SK-N-SH (cell line): Measurements from ENCODE around the gene APOD. TPM values are rescaled to one million over a fixed set of nuclear protein-coding genes. Genes with fewer than 3 reads are reported as not detected.

Source experiments
- CTCF ChIA-PET: fragments of 300-600, 350-600 bp; formaldehyde crosslinking; extraction: SDS; loops from one replicate; lab custom pipeline; 2021; lab: Yijun Ruan, JAX
- POLR2A ChIA-PET: fragments of 350-600 bp; sonication (Branson Sonifier 250); formaldehyde crosslinking; extraction: SDS; loops from one replicate; lab custom pipeline; 2020; ENCODE audit warnings: antibody characterized with exemption, inconsistent platforms; lab: Yijun Ruan, JAX
- DNase-seq: peaks from one replicate; pipeline ENCODE4 v3.0.0; 2012
- H2AFZ ChIP-seq: fragments of 200-600 bp; sonication (generic); 2 replicates; pipeline ENCODE4 v1.8.1; 2016; ENCODE audit warnings: antibody characterized with exemption, mild to moderate bottlenecking, low read depth
- H3F3A ChIP-seq: fragments of 200-600 bp; sonication (generic); replicated peaks from 2 replicates; pipeline ENCODE3; 2016; ENCODE audit warnings: antibody characterized with exemption, mild to moderate bottlenecking; ENCODE audit not compliant: insufficient read depth
- H3K27ac ChIP-seq, 2 experiments: fragments of 200-500 bp in 1 of 2; fragments of 200-600 bp in 1 of 2; sonication (Bioruptor generic) in 1 of 2; sonication (generic), shearing (Covaris generic) in 1 of 2; 2 replicates each; pipeline versions ENCODE4 v1.5.1 to v1.6.1; 2014 to 2016; ENCODE audit warnings: low read depth in 2 of 2, inconsistent platforms in 1 of 2, low read length in 1 of 2, mild to moderate bottlenecking in 1 of 2, mixed read lengths in 1 of 2
- H3K27me3 ChIP-seq: fragments of 200-600 bp; sonication (generic), shearing (Covaris generic); 2 replicates; pipeline ENCODE4 v1.6.1; 2016; ENCODE audit warnings: mixed run types; ENCODE audit not compliant: insufficient read depth
- H3K36me3 ChIP-seq, 2 experiments: fragments of 200-500 bp in 1 of 2; fragments of 200-600 bp in 1 of 2; sonication (Bioruptor generic) in 1 of 2; sonication (generic) in 1 of 2; replicated peaks in 1 of 2; 2 replicates each; pipeline versions ENCODE3 to v1.5.1; 2014 to 2016; ENCODE audit warnings: low read length in 1 of 2, mild to moderate bottlenecking in 1 of 2; ENCODE audit not compliant: insufficient read depth in 2 of 2, control insufficient read depth in 1 of 2
- H3K4me1 ChIP-seq, 2 experiments: fragments of 200-500 bp in 1 of 2; fragments of 200-600 bp in 1 of 2; sonication (Bioruptor generic) in 1 of 2; sonication (generic), shearing (Covaris generic) in 1 of 2; 2 replicates each; pipeline versions ENCODE4 v1.5.1 to v1.6.1; 2014 to 2016; ENCODE audit warnings: low read depth in 1 of 2, low read length in 1 of 2, mixed run types in 1 of 2; ENCODE audit not compliant: insufficient read depth in 2 of 2, control insufficient read depth in 1 of 2
- H3K4me2 ChIP-seq: fragments of 200-600 bp; sonication (generic), shearing (Covaris generic); 2 replicates; pipeline ENCODE4 v1.6.1; 2017; ENCODE audit warnings: mixed run types
- H3K4me3 ChIP-seq, 2 experiments: fragments of 200-500 bp in 1 of 2; fragments of 200-600 bp in 1 of 2; sonication (Bioruptor generic) in 1 of 2; sonication (generic), shearing (Covaris generic) in 1 of 2; 2 replicates each; pipeline versions ENCODE4 v1.5.1 to v1.8.1; 2014 to 2016; ENCODE audit warnings: low read depth in 2 of 2, inconsistent platforms in 1 of 2, low read length in 1 of 2, mild to moderate bottlenecking in 1 of 2, mixed read lengths in 1 of 2, moderate library complexity in 1 of 2
- H3K79me2 ChIP-seq: fragments of 200-600 bp; sonication (generic); 2 replicates; pipeline ENCODE4 v1.8.1; 2017; ENCODE audit warnings: mild to moderate bottlenecking; ENCODE audit not compliant: insufficient read depth
- H3K9ac ChIP-seq: fragments of 200-600 bp; sonication (generic); 2 replicates; pipeline ENCODE4 v1.6.1; 2017; ENCODE audit warnings: mixed run types
- H3K9me2 ChIP-seq: fragments of 200-600 bp; sonication (generic); 2 replicates; pipeline ENCODE4 v1.6.1; 2017; ENCODE audit warnings: mixed run types
- H3K9me3 ChIP-seq: fragments of 200-600 bp; sonication (generic); 2 replicates; pipeline ENCODE4 v1.6.1; 2017; ENCODE audit warnings: mixed run types, mild to moderate bottlenecking, moderate library complexity
- H4K20me1 ChIP-seq: fragments of 200-600 bp; sonication (generic); 2 replicates; pipeline ENCODE4 v1.6.1; 2017; ENCODE audit warnings: mild to moderate bottlenecking, mixed run types; ENCODE audit not compliant: insufficient read depth
- CHD2 ChIP-seq: fragments of 150-350 bp; IDR thresholded peaks from 2 replicates; pipeline ENCODE4 v1.6.1; 2018; ENCODE audit warnings: low read length; ENCODE audit not compliant: partially characterized antibody
- ELF1 ChIP-seq: IDR thresholded peaks from 2 replicates; pipeline ENCODE4 v1.4.0; 2012
- EZH2phosphoT487 ChIP-seq: fragments of 200-600 bp; sonication (generic); IDR thresholded peaks from 2 replicates; pipeline ENCODE4 v1.6.1; 2017; ENCODE audit warnings: low read depth, mixed run types, mild to moderate bottlenecking, antibody characterized with exemption, moderate library complexity, borderline replicate concordance
- FOSL2 ChIP-seq: IDR thresholded peaks from 2 replicates; pipeline ENCODE4 v1.4.0; 2012; ENCODE audit warnings: low read depth, mild to moderate bottlenecking, moderate library complexity, borderline replicate concordance
- FOXJ3 ChIP-seq: sonication (generic); formaldehyde crosslinking; IDR thresholded peaks from 2 replicates; pipeline ENCODE4 v1.5.1; 2020; ENCODE audit warnings: mild to moderate bottlenecking, missing genetic modification reagents
- FOXM1 ChIP-seq: IDR thresholded peaks from 2 replicates; pipeline ENCODE4 v1.4.0; 2012; ENCODE audit warnings: low read depth, mild to moderate bottlenecking
- GABPA ChIP-seq: IDR thresholded peaks from 2 replicates; pipeline ENCODE4 v1.4.0; 2012; ENCODE audit warnings: low read depth, mild to moderate bottlenecking
- GATA2 ChIP-seq: sonication (generic); formaldehyde crosslinking; IDR thresholded peaks from 2 replicates; pipeline ENCODE4 v1.5.0; 2020; ENCODE audit warnings: mild to moderate bottlenecking, missing genetic modification reagents
- JUND ChIP-seq: IDR thresholded peaks from 2 replicates; pipeline ENCODE4 v1.4.0; 2012
- MEF2A ChIP-seq: IDR thresholded peaks from 2 replicates; pipeline ENCODE4 v1.4.0; 2012; ENCODE audit warnings: low read depth, borderline replicate concordance
- MXI1 ChIP-seq: IDR thresholded peaks from 2 replicates; pipeline ENCODE4 v1.6.1; 2012; ENCODE audit warnings: mild to moderate bottlenecking, low read depth, low read length, improper control_type of control experiment
- NFIC ChIP-seq: IDR thresholded peaks from 2 replicates; pipeline ENCODE4 v1.4.0; 2012; ENCODE audit warnings: borderline replicate concordance
- POLR2AphosphoS5 ChIP-seq: IDR thresholded peaks from 2 replicates; pipeline ENCODE4 v1.6.1; 2012; ENCODE audit warnings: low read depth, low read length
- RAD21 ChIP-seq: IDR thresholded peaks from 2 replicates; pipeline ENCODE4 v1.6.1; 2012; ENCODE audit warnings: mild to moderate bottlenecking, low read length
- RCOR1 ChIP-seq: fragments of 150-350 bp; IDR thresholded peaks from 2 replicates; pipeline ENCODE4 v1.6.1; 2017; ENCODE audit warnings: antibody characterized with exemption, low read length
- RFX5 ChIP-seq: IDR thresholded peaks from 2 replicates; pipeline ENCODE4 v1.6.1; 2012; ENCODE audit warnings: mild to moderate bottlenecking, improper control_type of control experiment, low read length
- RXRA ChIP-seq: IDR thresholded peaks from 2 replicates; pipeline ENCODE4 v1.4.0; 2012; ENCODE audit warnings: low read depth, mild to moderate bottlenecking, borderline replicate concordance
- SIN3A ChIP-seq: IDR thresholded peaks from 2 replicates; pipeline ENCODE4 v1.6.1; 2012; ENCODE audit warnings: low read depth, mild to moderate bottlenecking, low read length, moderate library complexity, borderline replicate concordance
- SMC3 ChIP-seq: IDR thresholded peaks from 2 replicates; pipeline ENCODE4 v1.6.1; 2012; ENCODE audit warnings: low read depth, low read length, improper control_type of control experiment
- TAF1 ChIP-seq: IDR thresholded peaks from 2 replicates; pipeline ENCODE4 v1.6.1; 2012; ENCODE audit warnings: low read depth, mild to moderate bottlenecking, low read length, moderate library complexity, borderline replicate concordance
- TCF12 ChIP-seq: IDR thresholded peaks from 2 replicates; pipeline ENCODE4 v1.4.0; 2012
- WGBS: methylation state at CpG from one replicate; pipeline ENCODE4 v1.1.6; 2017; ENCODE audit warnings: low lambda C conversion rate; 5-methylcytosine and 5-hydroxymethylcytosine counted together
- polyA plus RNA-seq, 3 experiments: library from polyadenylated mRNA; depleted of rRNA; stranded (reverse); fragments of >200 nt; gene quantifications; 2 replicates each; pipeline ENCODE4 v1.2.3, GENCODE V29; 2012
- TF ChIP-seq, protein P1 (sequence below): fragments of 150-350 bp; IDR thresholded peaks from 2 replicates; pipeline ENCODE4 v1.6.1; 2016; ENCODE audit warnings: mild to moderate bottlenecking, low read depth, low read length
- TF ChIP-seq, protein P2 (sequence below): IDR thresholded peaks from 2 replicates; pipeline ENCODE4 v1.4.0; 2012; ENCODE audit warnings: low read depth
- TF ChIP-seq, protein P3 (sequence below): fragments of 150-350 bp; IDR thresholded peaks from 2 replicates; pipeline ENCODE4 v1.6.1; 2017; ENCODE audit warnings: antibody characterized with exemption, low read length, low read depth, borderline replicate concordance
- TF ChIP-seq, protein P4 (sequence below): IDR thresholded peaks from 2 replicates; pipeline ENCODE4 v1.4.0; 2012; ENCODE audit warnings: low read depth, borderline replicate concordance

Gene APOD
- polyA plus RNA-seq, 1 of the 3 experiments (the other 2 are of a cell fraction) = 0.05 TPM

DNA sequence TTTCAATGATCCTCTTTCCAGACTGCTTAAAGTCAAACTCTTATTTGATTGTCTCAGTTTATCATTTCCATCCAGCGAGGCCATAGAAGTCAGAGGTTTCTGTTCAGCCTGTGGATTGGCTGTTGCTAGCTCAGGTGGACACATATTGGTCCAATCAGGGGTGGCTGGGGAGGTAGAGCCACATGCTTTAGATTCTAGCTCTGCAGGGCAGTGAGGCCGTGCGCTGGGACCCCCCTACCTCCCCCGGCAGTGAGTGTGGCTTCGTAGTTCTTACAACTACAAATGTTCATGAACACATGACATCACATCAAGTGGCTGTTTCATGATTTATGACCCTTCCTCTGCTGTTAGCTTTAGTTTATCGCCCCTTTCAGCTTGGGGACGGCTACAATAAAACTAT, 18.0 kb downstream of the APOD start:
- CTCF ChIA-PET = interaction anchor here (0.8 kb wide), 1 partner anchor 295 kb away, joined by 3 read pairs; the partner anchor contains the start of gene XXYLT1

DNA sequence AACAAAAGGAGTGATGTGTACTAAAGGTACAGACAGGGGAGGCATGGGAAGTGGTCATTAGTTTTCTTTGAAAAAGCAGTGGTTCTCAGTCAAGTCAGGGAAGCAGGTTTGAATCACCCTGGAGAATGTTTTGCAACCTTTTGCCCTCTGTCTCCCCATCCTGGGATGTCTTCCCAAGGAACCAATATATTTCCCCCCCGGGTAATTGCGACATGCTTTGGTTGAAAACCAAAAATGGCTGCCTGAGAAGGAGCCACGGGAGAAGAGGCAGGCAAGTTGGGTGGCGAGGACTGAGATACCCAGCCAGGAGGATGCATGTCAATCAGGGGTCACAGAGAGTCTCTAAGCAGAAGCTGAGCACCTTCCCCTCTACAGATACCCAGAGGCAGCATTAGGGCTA, 20.4 kb downstream of the APOD start:
- H3K4me1 ChIP-seq = peaks cover 0 to 7% of the 10 kb centered on the region in 2 experiments; a peak in 1 of 4 replicates
- peaks cover 4% of the 10 kb centered on the region; the same call in 1 of the 2 replicates for H3K27me3 ChIP-seq
- DNase-seq = no peak
- H3K4me2 ChIP-seq = no peak overlapping the region
- H3K4me3 ChIP-seq = no peak overlapping the region
- CTCF ChIA-PET = no interaction called here
- no peaks in the 10 kb centered on the region for H3K9me2 ChIP-seq
- H4K20me1 ChIP-seq = no peaks in the 10 kb centered on the region
- H2AFZ ChIP-seq = no peak overlapping the region
- no peaks in the 10 kb centered on the region for H3K79me2 ChIP-seq
- POLR2A ChIA-PET = no interaction called here
- no peaks in the 10 kb centered on the region for H3K36me3 ChIP-seq
- no peak overlapping the region for H3K9ac ChIP-seq
- H3F3A ChIP-seq = no peaks in the 10 kb centered on the region
- H3K27ac ChIP-seq = no peak overlapping the region
- 52% methylated on average over 4 of the region's 4 CpGs for WGBS
- H3K9me3 ChIP-seq = no peaks in the 10 kb centered on the region
- no peak for TF ChIP-seq TCF12
- TF ChIP-seq MXI1 = no peak
- TF ChIP-seq, protein P1, sequence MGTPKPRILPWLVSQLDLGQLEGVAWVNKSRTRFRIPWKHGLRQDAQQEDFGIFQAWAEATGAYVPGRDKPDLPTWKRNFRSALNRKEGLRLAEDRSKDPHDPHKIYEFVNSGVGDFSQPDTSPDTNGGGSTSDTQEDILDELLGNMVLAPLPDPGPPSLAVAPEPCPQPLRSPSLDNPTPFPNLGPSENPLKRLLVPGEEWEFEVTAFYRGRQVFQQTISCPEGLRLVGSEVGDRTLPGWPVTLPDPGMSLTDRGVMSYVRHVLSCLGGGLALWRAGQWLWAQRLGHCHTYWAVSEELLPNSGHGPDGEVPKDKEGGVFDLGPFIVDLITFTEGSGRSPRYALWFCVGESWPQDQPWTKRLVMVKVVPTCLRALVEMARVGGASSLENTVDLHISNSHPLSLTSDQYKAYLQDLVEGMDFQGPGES = no peak
- TF ChIP-seq SIN3A = no peak
- no peak for TF ChIP-seq SMC3
- no peak for TF ChIP-seq GABPA
- TF ChIP-seq, protein P2, sequence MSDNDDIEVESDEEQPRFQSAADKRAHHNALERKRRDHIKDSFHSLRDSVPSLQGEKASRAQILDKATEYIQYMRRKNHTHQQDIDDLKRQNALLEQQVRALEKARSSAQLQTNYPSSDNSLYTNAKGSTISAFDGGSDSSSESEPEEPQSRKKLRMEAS = no peak
- TF ChIP-seq, protein P3, sequence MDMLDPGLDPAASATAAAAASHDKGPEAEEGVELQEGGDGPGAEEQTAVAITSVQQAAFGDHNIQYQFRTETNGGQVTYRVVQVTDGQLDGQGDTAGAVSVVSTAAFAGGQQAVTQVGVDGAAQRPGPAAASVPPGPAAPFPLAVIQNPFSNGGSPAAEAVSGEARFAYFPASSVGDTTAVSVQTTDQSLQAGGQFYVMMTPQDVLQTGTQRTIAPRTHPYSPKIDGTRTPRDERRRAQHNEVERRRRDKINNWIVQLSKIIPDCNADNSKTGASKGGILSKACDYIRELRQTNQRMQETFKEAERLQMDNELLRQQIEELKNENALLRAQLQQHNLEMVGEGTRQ = no peak
- no peak for TF ChIP-seq NFIC
- no peak for TF ChIP-seq CHD2
- no peak for TF ChIP-seq POLR2AphosphoS5
- no peak for TF ChIP-seq FOXM1
- no peak for TF ChIP-seq RFX5
- no peak for TF ChIP-seq MEF2A
- TF ChIP-seq JUND = no peak
- no peak for TF ChIP-seq RXRA
- no peak for TF ChIP-seq EZH2phosphoT487
- TF ChIP-seq, protein P4, sequence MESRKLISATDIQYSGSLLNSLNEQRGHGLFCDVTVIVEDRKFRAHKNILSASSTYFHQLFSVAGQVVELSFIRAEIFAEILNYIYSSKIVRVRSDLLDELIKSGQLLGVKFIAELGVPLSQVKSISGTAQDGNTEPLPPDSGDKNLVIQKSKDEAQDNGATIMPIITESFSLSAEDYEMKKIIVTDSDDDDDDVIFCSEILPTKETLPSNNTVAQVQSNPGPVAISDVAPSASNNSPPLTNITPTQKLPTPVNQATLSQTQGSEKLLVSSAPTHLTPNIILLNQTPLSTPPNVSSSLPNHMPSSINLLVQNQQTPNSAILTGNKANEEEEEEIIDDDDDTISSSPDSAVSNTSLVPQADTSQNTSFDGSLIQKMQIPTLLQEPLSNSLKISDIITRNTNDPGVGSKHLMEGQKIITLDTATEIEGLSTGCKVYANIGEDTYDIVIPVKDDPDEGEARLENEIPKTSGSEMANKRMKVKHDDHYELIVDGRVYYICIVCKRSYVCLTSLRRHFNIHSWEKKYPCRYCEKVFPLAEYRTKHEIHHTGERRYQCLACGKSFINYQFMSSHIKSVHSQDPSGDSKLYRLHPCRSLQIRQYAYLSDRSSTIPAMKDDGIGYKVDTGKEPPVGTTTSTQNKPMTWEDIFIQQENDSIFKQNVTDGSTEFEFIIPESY = no peak

More for the DNA sequence above, 18.0 kb downstream of the APOD start:
- no peak for DNase-seq
- H3K9me3 ChIP-seq = no peaks in the 10 kb centered on the region
- no peak overlapping the region for H3K27ac ChIP-seq
- no peak overlapping the region for H3K9ac ChIP-seq
- no peak for TF ChIP-seq FOSL2
- TF ChIP-seq CHD2 = no peak
- TF ChIP-seq POLR2AphosphoS5 = no peak
- no peak for TF ChIP-seq RAD21
- TF ChIP-seq ELF1 = no peak
- no peak for TF ChIP-seq FOXJ3 (CRISPR knock-in tag)
- no peak for TF ChIP-seq RCOR1
- no peak for TF ChIP-seq GATA2 (CRISPR knock-in tag)
- TF ChIP-seq TAF1 = no peak
- TF ChIP-seq, protein P1 = no peak
- TF ChIP-seq NFIC = no peak
- TF ChIP-seq MEF2A = no peak
- TF ChIP-seq RFX5 = no peak
- TF ChIP-seq GABPA = no peak
- TF ChIP-seq MXI1 = no peak
- no peak for TF ChIP-seq SIN3A
- no peak for TF ChIP-seq TCF12
- TF ChIP-seq, all 33 proteins: peak for 0
- no peaks in the 10 kb centered on the region for H3K9me2 ChIP-seq
- no peaks in the 10 kb centered on the region for H4K20me1 ChIP-seq
- POLR2A ChIA-PET = no interaction called here
- H3K4me3 ChIP-seq = no peak overlapping the region
- 56% methylated on average over 5 of the region's 7 CpGs for WGBS
- no peak overlapping the region for H2AFZ ChIP-seq
- no peaks in the 10 kb centered on the region for H3F3A ChIP-seq
- H3K27me3 ChIP-seq = peaks cover 4% of the 10 kb centered on the region; the same call in 1 of the 2 replicates
- H3K36me3 ChIP-seq = no peaks in the 10 kb centered on the region
- H3K4me1 ChIP-seq = peaks cover 0 to 5% of the 10 kb centered on the region in 2 experiments; a peak in 1 of 4 replicates
- H3K79me2 ChIP-seq = no peaks in the 10 kb centered on the region
- no peak overlapping the region for H3K4me2 ChIP-seq
